Measurements from ENCODE around the gene VSTM2B. TPM values are rescaled to one million over a fixed set of nuclear protein-coding genes. Genes with fewer than 3 reads are reported as not detected.

VSTM2B gene
- polyA plus RNA-seq, 1 of the 3 experiments (the other 2 are of a cell fraction), result not detected

DNA sequence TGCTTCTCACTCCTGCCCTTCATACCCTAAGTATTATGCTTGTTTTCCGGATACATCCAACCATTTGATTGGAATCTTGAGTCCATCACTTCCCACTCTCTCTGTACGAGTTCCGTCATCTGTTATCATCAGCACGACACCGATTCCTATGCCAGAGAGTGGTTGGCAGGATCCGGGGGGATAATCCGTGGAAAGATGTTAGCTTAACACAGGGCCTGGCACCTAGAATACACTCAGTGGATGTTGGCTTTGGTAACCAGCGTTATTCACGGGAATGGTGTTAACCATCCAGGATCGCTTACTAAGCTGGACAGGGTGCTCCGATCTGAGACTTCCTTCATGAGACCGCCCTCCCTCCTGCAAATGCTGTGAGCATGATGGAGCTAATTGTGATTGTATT lies 12.4 kb downstream of the VSTM2B start:
- CTCF ChIA-PET, result interaction anchor here (5.4 kb wide), 1 partner anchor 10 kb away, joined by 47 read pairs; no protein-coding TSS in a partner anchor
- H3K27me3 ChIP-seq (ENCODE audit: insufficient read depth), result peaks cover 5% of the 10 kb centered on the region; the same call in 1 of the 2 replicates
- no peaks in the 10 kb centered on the region for H3F3A ChIP-seq (replicated peaks; ENCODE audit: insufficient read depth)
- no peaks in the 10 kb centered on the region for H3K4me1 ChIP-seq (ENCODE audit: control insufficient read depth in 1 of 2, insufficient read depth in 2 of 2, low read depth in 1 of 2, low read length in 1 of 2)
- H2AFZ ChIP-seq (ENCODE audit: low read depth), result no peak overlapping the region
- POLR2A ChIA-PET, result no interaction called here
- TF ChIP-seq FOXM1 (IDR thresholded peaks at IDR 0.05; ENCODE audit: low read depth) (no peak), SMC3 (IDR thresholded peaks at IDR 0.05; ENCODE audit: low read depth, low read length) (no peak), SIN3A (IDR thresholded peaks at IDR 0.05; ENCODE audit: borderline replicate concordance, low read depth, low read length) (no peak), MEF2A (IDR thresholded peaks at IDR 0.05; ENCODE audit: borderline replicate concordance, low read depth) (no peak), MXI1 (IDR thresholded peaks at IDR 0.05; ENCODE audit: low read depth, low read length) (no peak), CHD2 (IDR thresholded peaks at IDR 0.05; ENCODE audit: low read length, partially characterized antibody) (no peak), RFX5 (IDR thresholded peaks at IDR 0.05; ENCODE audit: low read length) (no peak), NFIC (IDR thresholded peaks at IDR 0.05; ENCODE audit: borderline replicate concordance) (no peak), POLR2AphosphoS5 (IDR thresholded peaks at IDR 0.05; ENCODE audit: low read depth, low read length) (no peak), RCOR1 (IDR thresholded peaks at IDR 0.05; ENCODE audit: low read length) (no peak), FOSL2 (IDR thresholded peaks at IDR 0.05; ENCODE audit: borderline replicate concordance, low read depth) (no peak), TEAD4 (IDR thresholded peaks at IDR 0.05; ENCODE audit: borderline replicate concordance, insufficient read depth) (no peak), EZH2phosphoT487 (IDR thresholded peaks at IDR 0.05; ENCODE audit: borderline replicate concordance, low read depth) (no peak)
- TF ChIP-seq, protein P1, sequence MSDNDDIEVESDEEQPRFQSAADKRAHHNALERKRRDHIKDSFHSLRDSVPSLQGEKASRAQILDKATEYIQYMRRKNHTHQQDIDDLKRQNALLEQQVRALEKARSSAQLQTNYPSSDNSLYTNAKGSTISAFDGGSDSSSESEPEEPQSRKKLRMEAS (IDR thresholded peaks at IDR 0.05; ENCODE audit: low read depth), result no peak
- TF ChIP-seq, protein P2, sequence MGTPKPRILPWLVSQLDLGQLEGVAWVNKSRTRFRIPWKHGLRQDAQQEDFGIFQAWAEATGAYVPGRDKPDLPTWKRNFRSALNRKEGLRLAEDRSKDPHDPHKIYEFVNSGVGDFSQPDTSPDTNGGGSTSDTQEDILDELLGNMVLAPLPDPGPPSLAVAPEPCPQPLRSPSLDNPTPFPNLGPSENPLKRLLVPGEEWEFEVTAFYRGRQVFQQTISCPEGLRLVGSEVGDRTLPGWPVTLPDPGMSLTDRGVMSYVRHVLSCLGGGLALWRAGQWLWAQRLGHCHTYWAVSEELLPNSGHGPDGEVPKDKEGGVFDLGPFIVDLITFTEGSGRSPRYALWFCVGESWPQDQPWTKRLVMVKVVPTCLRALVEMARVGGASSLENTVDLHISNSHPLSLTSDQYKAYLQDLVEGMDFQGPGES (IDR thresholded peaks at IDR 0.05; ENCODE audit: low read depth, low read length), result no peak
- TF ChIP-seq, protein P3, sequence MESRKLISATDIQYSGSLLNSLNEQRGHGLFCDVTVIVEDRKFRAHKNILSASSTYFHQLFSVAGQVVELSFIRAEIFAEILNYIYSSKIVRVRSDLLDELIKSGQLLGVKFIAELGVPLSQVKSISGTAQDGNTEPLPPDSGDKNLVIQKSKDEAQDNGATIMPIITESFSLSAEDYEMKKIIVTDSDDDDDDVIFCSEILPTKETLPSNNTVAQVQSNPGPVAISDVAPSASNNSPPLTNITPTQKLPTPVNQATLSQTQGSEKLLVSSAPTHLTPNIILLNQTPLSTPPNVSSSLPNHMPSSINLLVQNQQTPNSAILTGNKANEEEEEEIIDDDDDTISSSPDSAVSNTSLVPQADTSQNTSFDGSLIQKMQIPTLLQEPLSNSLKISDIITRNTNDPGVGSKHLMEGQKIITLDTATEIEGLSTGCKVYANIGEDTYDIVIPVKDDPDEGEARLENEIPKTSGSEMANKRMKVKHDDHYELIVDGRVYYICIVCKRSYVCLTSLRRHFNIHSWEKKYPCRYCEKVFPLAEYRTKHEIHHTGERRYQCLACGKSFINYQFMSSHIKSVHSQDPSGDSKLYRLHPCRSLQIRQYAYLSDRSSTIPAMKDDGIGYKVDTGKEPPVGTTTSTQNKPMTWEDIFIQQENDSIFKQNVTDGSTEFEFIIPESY (IDR thresholded peaks at IDR 0.05; ENCODE audit: borderline replicate concordance, low read depth), result no peak
- TF ChIP-seq, protein P4, sequence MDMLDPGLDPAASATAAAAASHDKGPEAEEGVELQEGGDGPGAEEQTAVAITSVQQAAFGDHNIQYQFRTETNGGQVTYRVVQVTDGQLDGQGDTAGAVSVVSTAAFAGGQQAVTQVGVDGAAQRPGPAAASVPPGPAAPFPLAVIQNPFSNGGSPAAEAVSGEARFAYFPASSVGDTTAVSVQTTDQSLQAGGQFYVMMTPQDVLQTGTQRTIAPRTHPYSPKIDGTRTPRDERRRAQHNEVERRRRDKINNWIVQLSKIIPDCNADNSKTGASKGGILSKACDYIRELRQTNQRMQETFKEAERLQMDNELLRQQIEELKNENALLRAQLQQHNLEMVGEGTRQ (IDR thresholded peaks at IDR 0.05; ENCODE audit: borderline replicate concordance, low read depth, low read length), result no peak
- TF ChIP-seq, protein P5, sequence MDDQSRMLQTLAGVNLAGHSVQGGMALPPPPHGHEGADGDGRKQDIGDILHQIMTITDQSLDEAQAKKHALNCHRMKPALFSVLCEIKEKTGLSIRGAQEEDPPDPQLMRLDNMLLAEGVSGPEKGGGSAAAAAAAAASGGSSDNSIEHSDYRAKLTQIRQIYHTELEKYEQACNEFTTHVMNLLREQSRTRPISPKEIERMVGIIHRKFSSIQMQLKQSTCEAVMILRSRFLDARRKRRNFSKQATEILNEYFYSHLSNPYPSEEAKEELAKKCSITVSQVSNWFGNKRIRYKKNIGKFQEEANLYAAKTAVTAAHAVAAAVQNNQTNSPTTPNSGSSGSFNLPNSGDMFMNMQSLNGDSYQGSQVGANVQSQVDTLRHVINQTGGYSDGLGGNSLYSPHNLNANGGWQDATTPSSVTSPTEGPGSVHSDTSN (IDR thresholded peaks at IDR 0.05), result no peak
- H3K27ac ChIP-seq (ENCODE audit: low read depth in 2 of 2, low read length in 1 of 2), result no peak overlapping the region
- no peaks in the 10 kb centered on the region for H3K36me3 ChIP-seq (replicated peaks in 1 of 2; ENCODE audit: control insufficient read depth in 1 of 2, insufficient read depth in 2 of 2, low read length in 1 of 2)
- H3K9me2 ChIP-seq, result no peaks in the 10 kb centered on the region
- no peak overlapping the region for H3K9ac ChIP-seq
- H3K4me3 ChIP-seq (ENCODE audit: low read depth in 2 of 2, low read length in 1 of 2), result no peak overlapping the region
- WGBS (ENCODE audit: low lambda C conversion rate), result 28% methylated on average over 11 of the region's 12 CpGs
- no peaks in the 10 kb centered on the region for H3K79me2 ChIP-seq (ENCODE audit: insufficient read depth)
- DNase-seq, result no peak
- no peak overlapping the region for H3K4me2 ChIP-seq
- no peaks in the 10 kb centered on the region for H4K20me1 ChIP-seq (ENCODE audit: insufficient read depth)
- no peaks in the 10 kb centered on the region for H3K9me3 ChIP-seq
